Cardiac septum (tissue), 1 donor: ENCODE data around the gene ADAMTSL2. TPM values are rescaled to one million over a fixed set of nuclear protein-coding genes. Genes with fewer than 3 reads are reported as not detected.

Experiments
- DNase-seq: peaks from one replicate; pipeline ENCODE4 v3.0.0-alpha.2; 2020; ENCODE audit warnings: low spot score
- intact Hi-C: fragments of 100-400 bp; cut with DNase I; formaldehyde crosslinking; loops from one replicate; pipeline ENCODE4 v1.14.0; 2022
- total RNA-seq: library from RNA; stranded (reverse); fragmentation: NEBNext Ultra II Directional; extraction: Animal tissue kit (Norgen Biotek cat#: 25700); gene quantifications from one replicate; pipeline ENCODE4 v1.2.1, GENCODE V29; 2021
- donor health status: DM: no; HTN: no; CAD: no.

ADAMTSL2 gene
- total RNA-seq, 1 donor from 2014 or later = 9.6 TPM

GRCh38 chr9:133514460-133515239 is 19.9 kb upstream of the ADAMTSL2 start:
- intact Hi-C loops = no loop called here
- DNase-seq = no peak

GRCh38 chr9:133515240-133515610 is 19.3 kb upstream of the ADAMTSL2 start:
- DNase-seq = no peak
- intact Hi-C loops = no loop called here

- DNase-seq = no peak
- intact Hi-C loops = no loop called here
These were observed 18.8 kb upstream of the ADAMTSL2 start for GRCh38 chr9:133515615-133516255.

- intact Hi-C loops = no loop called here
- DNase-seq = no peak
These were observed 18.1 kb upstream of the ADAMTSL2 start for GRCh38 chr9:133516256-133516960.

GRCh38 chr9:133516961-133517350 is 17.5 kb upstream of the ADAMTSL2 start:
- intact Hi-C loops = no loop called here
- no peak for DNase-seq

- no peak for DNase-seq
- intact Hi-C loops = no loop called here
These were observed 16.8 kb upstream of the ADAMTSL2 start for GRCh38 chr9:133517711-133518110.

GRCh38 chr9:133518200-133518599 is 16.3 kb upstream of the ADAMTSL2 start:
- no peak for DNase-seq
- intact Hi-C loops = no loop called here

GRCh38 chr9:133518706-133519449 is 15.6 kb upstream of the ADAMTSL2 start:
- DNase-seq = no peak
- intact Hi-C loops = no loop called here

- no peak for DNase-seq
- intact Hi-C loops = no loop called here
These were observed 14.8 kb upstream of the ADAMTSL2 start for GRCh38 chr9:133519693-133520092.

- intact Hi-C loops = no loop called here
- no peak for DNase-seq
These were observed 14.2 kb upstream of the ADAMTSL2 start for GRCh38 chr9:133520121-133520835.

- no peak for DNase-seq
- intact Hi-C loops = no loop called here
These were observed 13.1 kb upstream of the ADAMTSL2 start for GRCh38 chr9:133521122-133522072.

GRCh38 chr9:133522073-133522910 is 12.2 kb upstream of the ADAMTSL2 start:
- no peak for DNase-seq
- intact Hi-C loops = no loop called here

GRCh38 chr9:133523106-133523505 is 11.4 kb upstream of the ADAMTSL2 start:
- DNase-seq = no peak
- intact Hi-C loops = no loop called here

- DNase-seq = no peak
These were observed 10.4 kb upstream of the ADAMTSL2 start for GRCh38 chr9:133524146-133524545.

GRCh38 chr9:133524679-133525228 is 9.8 kb upstream of the ADAMTSL2 start, which contains the start of gene MYMK:
Gene MYMK (minus strand): TSS chr9:133524959. CDS start chr9:133524844, 115 bp downstream.
- DNase-seq = no peak
- intact Hi-C loops = no loop called here

More at GRCh38 chr9:133524146-133524545, 10.4 kb upstream of the ADAMTSL2 start:
- intact Hi-C loops = no loop called here

GRCh38 chr9:133525677-133526076 is 8.8 kb upstream of the ADAMTSL2 start:
- no peak for DNase-seq
- intact Hi-C loops = no loop called here

GRCh38 chr9:133526721-133527321 is 7.7 kb upstream of the ADAMTSL2 start:
- intact Hi-C loops = no loop called here
- DNase-seq = no peak
